ENCODE measurements around the gene TGFB1. TPM values are rescaled to one million over a fixed set of nuclear protein-coding genes. Genes with fewer than 3 reads are reported as not detected.

TGFB1 gene
- total and polyA plus RNA-seq, 2 of the 13 experiments (the other 11 are each of a cell fraction or from before 2014, with no cell fraction given), result 4.1 to 5.4 TPM

GRCh38 chr19:41288673-41289530 is 64.8 kb downstream of the TGFB1 start:
- ChIA-PET CTCF (ENCODE audit: low intra/inter-chr PET ratio, low total read pairs) (no interaction called here), POLR2A (no interaction called here)
- Histone ChIP-seq H2AFZ (ENCODE audit: low read length) (no peak overlapping the region), H3K27me3 (ENCODE audit: control insufficient read depth in 1 of 2, insufficient read depth in 2 of 2, low read length in 2 of 2) (no peaks in the 10 kb centered on the region), H3K9ac (ENCODE audit: insufficient read depth, low read depth, low read length) (no peak overlapping the region), H3K4me1 (ENCODE audit: insufficient read depth, low read length) (peaks cover 14% of the 10 kb centered on the region; the same call in 1 of the 2 replicates), H3K79me2 (ENCODE audit: insufficient read depth, low read length) (peaks cover 4% of the 10 kb centered on the region), H3K36me3 (replicated peaks in 1 of 2; ENCODE audit: control insufficient read depth in 1 of 2, insufficient read depth in 2 of 2, low read length in 2 of 2) (peaks cover 26 to 80% of the 10 kb centered on the region in 2 experiments), H3K9me3 (ENCODE audit: low read length) (no peaks in the 10 kb centered on the region), H3K4me2 (ENCODE audit: low read depth, low read length) (no peak overlapping the region), H3K4me3 (replicated peaks in 1 of 3; ENCODE audit: insufficient read depth in 1 of 3, low read depth in 2 of 3, low read length in 3 of 3) (no peak overlapping the region), H3K27ac (ENCODE audit: extremely low read length, insufficient read depth, low read length) (no peak overlapping the region), H4K20me1 (ENCODE audit: insufficient read depth, low read length) (0 out of 2 replicates have a peak, but pooled peaks cover 3% of the 10 kb centered on the region)
- FAIRE-seq (no peak), ATAC-seq (no peak), DNase-seq (ENCODE audit: low spot score) (no peak)
- in situ Hi-C loops (cut with HindIII; ENCODE audit: extremely low pct_ligation_motif_present, low pct_unique_long_range_greater_than_20kb) (no loop called here), intact Hi-C loops (cut with micrococcal nuclease; ENCODE audit: unreplicated experiment) (no loop called here)
- no TSS peak for BruUV-seq (replicated peaks)
- 98% methylated on average over 3 of the region's 3 CpGs for WGBS (ENCODE audit: low lambda C conversion rate)
- TF ChIP-seq ZNF383 (CRISPR knock-in tag; IDR thresholded peaks at IDR 0.05; ENCODE audit: borderline replicate concordance), result no peak
- no peak for TF ChIP-seq ATAD3A (CRISPR knock-in tag; IDR thresholded peaks at IDR 0.05)
- TF ChIP-seq ZNF282 (IDR thresholded peaks at IDR 0.05; ENCODE audit: partially characterized antibody), result no peak
- TF ChIP-seq AFF4 (CRISPR knock-in tag; IDR thresholded peaks at IDR 0.05), result no peak
- no peak for TF ChIP-seq ZNF784 (CRISPR knock-in tag; IDR thresholded peaks at IDR 0.05; ENCODE audit: borderline replicate concordance)
- TF ChIP-seq CC2D1A (CRISPR knock-in tag; IDR thresholded peaks at IDR 0.05), result no peak
- no peak for TF ChIP-seq ZBTB37 (CRISPR knock-in tag; IDR thresholded peaks at IDR 0.05)

Small RNA genes lying within 50 kb of the gene (small RNA-seq; reads per million reads assigned to genes)
- 0 reads per million in 3 experiments for gene RN7SL34P (ENCODE audit: insufficient read depth in 2 of 3, insufficient read length in 3 of 3, low read depth in 2 of 3, low replicate concordance in 1 of 3)

Other genes starting within 250 kb of the TGFB1 start
- not detected in 2 replicates for gene CYP2F1, start 239.5 kb downstream of the TGFB1 start, total RNA-seq (2016; rRNA removed; fragmentation: Illumina TruSeq; extraction: Trizol)
- not detected in 2 replicates for gene CYP2F1, start 239.5 kb downstream of the TGFB1 start, polyA plus RNA-seq (2011; rRNA removed)
- gene CYP2S1, start 160.7 kb downstream of the TGFB1 start, total RNA-seq (2016; rRNA removed; fragmentation: Illumina TruSeq; extraction: Trizol), result 0.09 TPM in 1 of 2 replicates, not detected in the other
- gene CYP2S1, start 160.7 kb downstream of the TGFB1 start, polyA plus RNA-seq (2011; rRNA removed), result 1.8 and 2.1 TPM in 2 replicates
- gene AXL, start 134.7 kb downstream of the TGFB1 start, total RNA-seq (2016; rRNA removed; fragmentation: Illumina TruSeq; extraction: Trizol), result 0.31 and 0.71 TPM in 2 replicates
- 5.7 and 5.9 TPM in 2 replicates for gene AXL, start 134.7 kb downstream of the TGFB1 start, polyA plus RNA-seq (2011; rRNA removed)
- gene HNRNPUL1, start 89.5 kb downstream of the TGFB1 start, total RNA-seq (2016; rRNA removed; fragmentation: Illumina TruSeq; extraction: Trizol), result 81.7 and 88.8 TPM in 2 replicates
- 29.7 and 30.9 TPM in 2 replicates for gene HNRNPUL1, start 89.5 kb downstream of the TGFB1 start, polyA plus RNA-seq (2011; rRNA removed)
- gene CCDC97, start 43.8 kb downstream of the TGFB1 start, total RNA-seq (2016; rRNA removed; fragmentation: Illumina TruSeq; extraction: Trizol), result 7.1 and 7.3 TPM in 2 replicates
- 6.2 and 7.2 TPM in 2 replicates for gene CCDC97, start 43.8 kb downstream of the TGFB1 start, polyA plus RNA-seq (2011; rRNA removed)
- 4.4 and 5.3 TPM in 2 replicates for gene B9D2, start 10.2 kb upstream of the TGFB1 start, total RNA-seq (2016; rRNA removed; fragmentation: Illumina TruSeq; extraction: Trizol)
- gene B9D2, start 10.2 kb upstream of the TGFB1 start, polyA plus RNA-seq (2011; rRNA removed), result 2.9 and 3.1 TPM in 2 replicates
- 6.3 and 8.4 TPM in 2 replicates for gene TMEM91, start 22.6 kb upstream of the TGFB1 start, total RNA-seq (2016; rRNA removed; fragmentation: Illumina TruSeq; extraction: Trizol)
- gene TMEM91, start 22.6 kb upstream of the TGFB1 start, polyA plus RNA-seq (2011; rRNA removed), result 10.3 and 11.2 TPM in 2 replicates
- gene EXOSC5, start 43.4 kb upstream of the TGFB1 start, total RNA-seq (2016; rRNA removed; fragmentation: Illumina TruSeq; extraction: Trizol), result 23.6 and 24.1 TPM in 2 replicates
- 26.5 and 31.5 TPM in 2 replicates for gene EXOSC5, start 43.4 kb upstream of the TGFB1 start, polyA plus RNA-seq (2011; rRNA removed)
- gene BCKDHA, start 43.9 kb upstream of the TGFB1 start, total RNA-seq (2016; rRNA removed; fragmentation: Illumina TruSeq; extraction: Trizol), result 9.7 and 11.8 TPM in 2 replicates
- 31.3 and 31.5 TPM in 2 replicates for gene BCKDHA, start 43.9 kb upstream of the TGFB1 start, polyA plus RNA-seq (2011; rRNA removed)
- gene B3GNT8, start 73.5 kb upstream of the TGFB1 start, total RNA-seq (2016; rRNA removed; fragmentation: Illumina TruSeq; extraction: Trizol), result 1.9 and 2.3 TPM in 2 replicates
- 0.26 and 0.44 TPM in 2 replicates for gene B3GNT8, start 73.5 kb upstream of the TGFB1 start, polyA plus RNA-seq (2011; rRNA removed)
- 39.0 and 51.9 TPM in 2 replicates for gene DMAC2, start 86.0 kb upstream of the TGFB1 start, total RNA-seq (2016; rRNA removed; fragmentation: Illumina TruSeq; extraction: Trizol)
- 66.0 TPM in 2 replicates for gene DMAC2, start 86.0 kb upstream of the TGFB1 start, polyA plus RNA-seq (2011; rRNA removed)
- 0.64 and 1.0 TPM in 2 replicates for gene ERICH4, start 89.2 kb upstream of the TGFB1 start, total RNA-seq (2016; rRNA removed; fragmentation: Illumina TruSeq; extraction: Trizol)
- gene ERICH4, start 89.2 kb upstream of the TGFB1 start, polyA plus RNA-seq (2011; rRNA removed), result 0.38 and 0.40 TPM in 2 replicates
- gene CEACAM21, start 222.2 kb upstream of the TGFB1 start, total RNA-seq (2016; rRNA removed; fragmentation: Illumina TruSeq; extraction: Trizol), result not detected in 2 replicates
- 0.05 TPM in 1 of 2 replicates, not detected in the other for gene CEACAM21, start 222.2 kb upstream of the TGFB1 start, polyA plus RNA-seq (2011; rRNA removed)

Measured in HepG2 (cell line).